ENCODE measurements around the gene OSBP.
A peak's percentile ranks its signal among the peaks of the same experiment; 100 is the strongest.

OSBP gene

GRCh38 chr11:59555601-59556114, 59.9 kb downstream of the OSBP start:
- no peaks in the 10 kb centered on the region for H3K9me3 ChIP-seq (ENCODE audit: low read length)
- H3K4me2 ChIP-seq (ENCODE audit: low read length), result peak overlapping the region; percentile 62
- no peak overlapping the region for H3K27ac ChIP-seq (ENCODE audit: low read depth, low read length, poor library complexity, severe bottlenecking)
- no peaks in the 10 kb centered on the region for H3K79me2 ChIP-seq (ENCODE audit: insufficient read depth, low read length)
- no peaks in the 10 kb centered on the region for H3K36me3 ChIP-seq (ENCODE audit: insufficient read depth, low read length)
- H3K9me2 ChIP-seq (ENCODE audit: low read depth, low read length), result no peaks in the 10 kb centered on the region
- H4K20me1 ChIP-seq (ENCODE audit: insufficient read depth, low read length), result no peaks in the 10 kb centered on the region
- H3K4me1 ChIP-seq (ENCODE audit: insufficient read depth, low read length, severe bottlenecking), result peaks cover 48% of the 10 kb centered on the region
- H3F3A ChIP-seq (ENCODE audit: insufficient read depth, low read length), result peaks cover 6% of the 10 kb centered on the region
- H3K27me3 ChIP-seq (ENCODE audit: insufficient read depth, low read length), result no peaks in the 10 kb centered on the region
- H3K9ac ChIP-seq (ENCODE audit: low read length), result peak overlapping the region; percentile 32; the same call in 1 of the 2 replicates
- no peak overlapping the region for H2AFZ ChIP-seq (ENCODE audit: low read length)
- H3K4me3 ChIP-seq (ENCODE audit: low read depth, low read length, poor library complexity, severe bottlenecking), result peak overlapping the region; percentile 61
- no peak for TF ChIP-seq CTCF (IDR thresholded peaks at IDR 0.05; ENCODE audit: low read length)
- no peak for TF ChIP-seq EZH2 (IDR thresholded peaks at IDR 0.05; ENCODE audit: borderline replicate concordance, low read length)

GRCh38 chr11:59553323-59553722, 62.3 kb downstream of the OSBP start:
- H4K20me1 ChIP-seq (ENCODE audit: insufficient read depth, low read length), result no peaks in the 10 kb centered on the region
- no peak overlapping the region for H3K27ac ChIP-seq (ENCODE audit: low read depth, low read length, poor library complexity, severe bottlenecking)
- no peak overlapping the region for H2AFZ ChIP-seq (ENCODE audit: low read length)
- H3K36me3 ChIP-seq (ENCODE audit: insufficient read depth, low read length), result no peaks in the 10 kb centered on the region
- no peak overlapping the region for H3K4me3 ChIP-seq (ENCODE audit: low read depth, low read length, poor library complexity, severe bottlenecking)
- no peaks in the 10 kb centered on the region for H3K27me3 ChIP-seq (ENCODE audit: insufficient read depth, low read length)
- no peak for TF ChIP-seq CTCF (IDR thresholded peaks at IDR 0.05; ENCODE audit: low read length)
- TF ChIP-seq EZH2 (IDR thresholded peaks at IDR 0.05; ENCODE audit: borderline replicate concordance, low read length), result no peak
- peaks cover 47% of the 10 kb centered on the region for H3K4me1 ChIP-seq (ENCODE audit: insufficient read depth, low read length, severe bottlenecking)
- H3K79me2 ChIP-seq (ENCODE audit: insufficient read depth, low read length), result no peaks in the 10 kb centered on the region
- no peak overlapping the region for H3K4me2 ChIP-seq (ENCODE audit: low read length)
- H3K9ac ChIP-seq (ENCODE audit: low read length), result no peak overlapping the region
- H3K9me2 ChIP-seq (ENCODE audit: low read depth, low read length), result no peaks in the 10 kb centered on the region
- peaks cover 6% of the 10 kb centered on the region for H3F3A ChIP-seq (ENCODE audit: insufficient read depth, low read length)
- no peaks in the 10 kb centered on the region for H3K9me3 ChIP-seq (ENCODE audit: low read length)

GRCh38 chr11:59552844-59553243, 62.7 kb downstream of the OSBP start:
- Histone ChIP-seq H3K27me3 (ENCODE audit: insufficient read depth, low read length) (no peaks in the 10 kb centered on the region), H3K79me2 (ENCODE audit: insufficient read depth, low read length) (no peaks in the 10 kb centered on the region), H3K36me3 (ENCODE audit: insufficient read depth, low read length) (no peaks in the 10 kb centered on the region), H3K4me1 (ENCODE audit: insufficient read depth, low read length, severe bottlenecking) (peaks cover 42% of the 10 kb centered on the region), H3K27ac (ENCODE audit: low read depth, low read length, poor library complexity, severe bottlenecking) (no peak overlapping the region), H3F3A (ENCODE audit: insufficient read depth, low read length) (peaks cover 6% of the 10 kb centered on the region), H4K20me1 (ENCODE audit: insufficient read depth, low read length) (no peaks in the 10 kb centered on the region), H3K9me2 (ENCODE audit: low read depth, low read length) (no peaks in the 10 kb centered on the region), H2AFZ (ENCODE audit: low read length) (no peak overlapping the region), H3K9me3 (ENCODE audit: low read length) (no peaks in the 10 kb centered on the region), H3K9ac (ENCODE audit: low read length) (no peak overlapping the region), H3K4me3 (ENCODE audit: low read depth, low read length, poor library complexity, severe bottlenecking) (no peak overlapping the region), H3K4me2 (ENCODE audit: low read length) (no peak overlapping the region)
- no peak for TF ChIP-seq CTCF (IDR thresholded peaks at IDR 0.05; ENCODE audit: low read length)
- no peak for TF ChIP-seq EZH2 (IDR thresholded peaks at IDR 0.05; ENCODE audit: borderline replicate concordance, low read length)

Measured in OCI-LY1 (cell line).